HEK293T (cell line): ENCODE results near the gene ARHGAP6.

Source experiments
- BHLHE40 ChIP-seq: fragments of 450-650 bp; IDR thresholded peaks from 2 replicates; pipeline ENCODE4 v1.6.1; 2016; ENCODE audit warnings: mild to moderate bottlenecking, moderate library complexity, borderline replicate concordance
- ELF4 ChIP-seq: fragments of 450-650 bp; IDR thresholded peaks from 2 replicates; pipeline ENCODE4 v1.6.1; 2017; ENCODE audit warnings: antibody characterized with exemption
- L3MBTL2 ChIP-seq: fragments of 450-650 bp; conservative IDR thresholded peaks from 2 replicates; pipeline ENCODE4 v1.6.1; 2016; ENCODE audit warnings: mild to moderate bottlenecking
- TARDBP ChIP-seq: fragments of 450-650 bp; IDR thresholded peaks from 2 replicates; pipeline ENCODE4 v1.6.1; 2016
- ZNF384 ChIP-seq: fragments of 450-650 bp; IDR thresholded peaks from 2 replicates; pipeline ENCODE4 v1.6.1; 2016

GRCh38 chrX:11398139-11398538 is 267.6 kb downstream of the ARHGAP6 start:
- no peak for TF ChIP-seq L3MBTL2
- TF ChIP-seq ELF4, result no peak
- TF ChIP-seq BHLHE40, result no peak
- no peak for TF ChIP-seq TARDBP
- no peak for TF ChIP-seq ZNF384
